ENCODE data around the gene TFPI. TPM values are rescaled to one million over a fixed set of nuclear protein-coding genes. Genes with fewer than 3 reads are reported as not detected.

The TFPI gene
- total RNA-seq, 2 donors from 2014 or later: 33.0 to 34.3 TPM

DNA sequence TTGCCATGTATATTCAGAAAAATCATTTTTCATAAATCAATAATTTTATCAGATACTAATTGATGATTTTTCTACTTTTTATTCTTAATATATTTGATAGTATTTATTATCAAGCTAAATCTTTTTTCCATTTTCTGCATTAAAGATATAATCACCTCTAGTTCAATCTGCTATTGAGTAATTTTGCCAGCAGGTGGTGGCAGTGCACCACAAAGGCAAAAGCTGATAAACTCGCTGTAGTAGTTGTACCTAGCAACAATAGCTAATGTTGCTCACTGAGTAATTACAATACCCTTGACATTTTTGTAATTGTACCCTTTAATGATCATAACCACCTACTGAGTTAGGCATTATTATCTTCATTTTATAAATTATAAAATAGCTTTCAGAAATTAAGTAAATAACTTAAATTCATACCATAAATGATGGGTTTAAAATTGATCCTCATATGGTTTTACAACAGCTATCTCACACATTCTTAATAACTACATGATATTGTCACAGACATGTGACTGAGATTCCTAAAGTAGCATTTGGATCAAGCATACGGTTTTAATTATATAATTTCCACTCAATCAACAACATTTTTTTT, 54.2 kb downstream of the TFPI start:
- TF ChIP-seq, protein P1, sequence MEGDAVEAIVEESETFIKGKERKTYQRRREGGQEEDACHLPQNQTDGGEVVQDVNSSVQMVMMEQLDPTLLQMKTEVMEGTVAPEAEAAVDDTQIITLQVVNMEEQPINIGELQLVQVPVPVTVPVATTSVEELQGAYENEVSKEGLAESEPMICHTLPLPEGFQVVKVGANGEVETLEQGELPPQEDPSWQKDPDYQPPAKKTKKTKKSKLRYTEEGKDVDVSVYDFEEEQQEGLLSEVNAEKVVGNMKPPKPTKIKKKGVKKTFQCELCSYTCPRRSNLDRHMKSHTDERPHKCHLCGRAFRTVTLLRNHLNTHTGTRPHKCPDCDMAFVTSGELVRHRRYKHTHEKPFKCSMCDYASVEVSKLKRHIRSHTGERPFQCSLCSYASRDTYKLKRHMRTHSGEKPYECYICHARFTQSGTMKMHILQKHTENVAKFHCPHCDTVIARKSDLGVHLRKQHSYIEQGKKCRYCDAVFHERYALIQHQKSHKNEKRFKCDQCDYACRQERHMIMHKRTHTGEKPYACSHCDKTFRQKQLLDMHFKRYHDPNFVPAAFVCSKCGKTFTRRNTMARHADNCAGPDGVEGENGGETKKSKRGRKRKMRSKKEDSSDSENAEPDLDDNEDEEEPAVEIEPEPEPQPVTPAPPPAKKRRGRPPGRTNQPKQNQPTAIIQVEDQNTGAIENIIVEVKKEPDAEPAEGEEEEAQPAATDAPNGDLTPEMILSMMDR (conservative IDR thresholded peaks at IDR 0.05): peak; percentile 98
- Mint-ChIP-seq H3K4me3 (no peak overlapping the region), H3K36me3 (ENCODE audit: low read depth) (peaks cover 6% of the 10 kb centered on the region), H3K9me3 (no peaks in the 10 kb centered on the region), H3K27me3 (ENCODE audit: insufficient read depth) (no peaks in the 10 kb centered on the region), H3K27ac (no peak overlapping the region), H3K4me1 (peaks cover 34% of the 10 kb centered on the region)
- H3K27me3 ChIP-seq (ENCODE audit: control insufficient read depth, insufficient read depth, low read length, poor library complexity, severe bottlenecking): no peaks in the 10 kb centered on the region
- no peak overlapping the region for H3K9ac ChIP-seq (ENCODE audit: extremely low read depth, low read length, poor library complexity, severe bottlenecking)
- peaks cover 9% of the 10 kb centered on the region for H3K4me1 ChIP-seq (ENCODE audit: control insufficient read depth, insufficient read depth, low read length)
- peak; percentile 82 for DNase-seq
- H3K36me3 ChIP-seq (ENCODE audit: control insufficient read depth, insufficient read depth, low read length): no peaks in the 10 kb centered on the region
- no peaks in the 10 kb centered on the region for H3K9me3 ChIP-seq (ENCODE audit: control insufficient read depth, low read length)
- no peak overlapping the region for H3K27ac ChIP-seq (ENCODE audit: low read depth, low read length)
- WGBS, 2 experiments (ENCODE audit: insufficient coverage in 1 of 2, insufficient read length in 1 of 2): 23% methylated on average over 2 of the region's 2 CpGs; no CpG with 5 or more reads in 1 of the 2 experiments
- no peak overlapping the region for H3K4me3 ChIP-seq (ENCODE audit: low read length)

DNA sequence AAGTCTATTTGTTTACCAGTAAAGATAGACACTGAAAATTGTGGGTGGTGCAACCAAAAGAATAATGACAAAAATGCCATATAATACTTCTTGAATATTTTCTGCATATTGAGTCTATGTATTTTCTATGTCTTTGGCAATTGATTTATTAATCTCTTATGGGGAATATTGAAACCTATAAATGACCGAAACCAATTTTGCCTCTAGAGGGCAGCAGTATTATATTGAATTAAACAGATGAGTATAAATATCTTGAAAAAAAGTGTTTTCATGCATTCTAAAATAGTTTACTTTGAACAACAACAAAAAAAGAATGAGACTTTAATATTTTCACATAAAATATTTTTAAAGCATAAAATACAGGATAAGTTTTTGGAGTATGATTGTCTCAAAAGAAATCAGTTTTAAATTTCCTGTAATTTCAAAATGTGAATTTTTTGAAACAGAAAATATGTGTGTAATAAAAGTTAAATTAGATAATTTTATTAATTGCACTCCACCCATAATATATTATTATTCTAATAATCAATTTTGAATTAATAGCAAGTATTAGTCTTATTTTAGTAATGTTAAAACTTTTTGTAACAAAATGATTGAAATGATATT, 56.3 kb downstream of the TFPI start:
- Histone ChIP-seq H3K4me3 (ENCODE audit: low read length) (no peak overlapping the region), H3K36me3 (ENCODE audit: control insufficient read depth, insufficient read depth, low read length) (no peaks in the 10 kb centered on the region), H3K4me1 (ENCODE audit: control insufficient read depth, insufficient read depth, low read length) (peaks cover 4% of the 10 kb centered on the region), H3K27ac (ENCODE audit: low read depth, low read length) (no peak overlapping the region), H3K9ac (ENCODE audit: extremely low read depth, low read length, poor library complexity, severe bottlenecking) (no peak overlapping the region), H3K27me3 (ENCODE audit: control insufficient read depth, insufficient read depth, low read length, poor library complexity, severe bottlenecking) (no peaks in the 10 kb centered on the region), H3K9me3 (ENCODE audit: control insufficient read depth, low read length) (peaks cover 16% of the 10 kb centered on the region)
- Mint-ChIP-seq H3K27me3 (ENCODE audit: insufficient read depth) (no peaks in the 10 kb centered on the region), H3K36me3 (ENCODE audit: low read depth) (peaks cover 27% of the 10 kb centered on the region), H3K4me1 (peaks cover 18% of the 10 kb centered on the region), H3K27ac (no peak overlapping the region), H3K4me3 (no peak overlapping the region), H3K9me3 (peaks cover 20% of the 10 kb centered on the region)
- TF ChIP-seq, protein P1 (conservative IDR thresholded peaks at IDR 0.05): peak; percentile 85
- no peak for DNase-seq
- WGBS, 2 experiments (ENCODE audit: insufficient coverage in 1 of 2, insufficient read length in 1 of 2): 63% methylated on average over 1 of the region's 1 CpG; no CpG with 5 or more reads in 1 of the 2 experiments

DNA sequence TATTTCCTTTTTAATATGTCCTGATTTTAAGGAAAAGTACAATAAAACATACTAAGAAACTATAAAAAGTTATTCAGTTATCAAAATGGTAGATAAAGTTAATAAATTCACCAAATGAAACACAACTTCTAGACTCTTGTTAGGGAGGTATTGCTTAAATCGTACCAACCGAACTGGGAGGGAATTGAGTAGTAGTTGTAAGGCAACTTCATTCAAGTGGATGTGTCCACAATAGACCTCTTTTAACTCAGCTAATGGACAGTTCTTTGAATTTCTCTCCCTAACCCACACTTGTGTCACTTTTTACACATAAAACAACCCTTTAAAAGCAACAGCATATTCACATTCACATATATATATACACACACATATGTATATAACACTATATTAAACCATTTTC, 57.1 kb downstream of the TFPI start:
- TF ChIP-seq, protein P1 (conservative IDR thresholded peaks at IDR 0.05): no peak
- Mint-ChIP-seq H3K27me3 (ENCODE audit: insufficient read depth) (no peaks in the 10 kb centered on the region), H3K9me3 (peaks cover 29% of the 10 kb centered on the region), H3K4me3 (no peak overlapping the region), H3K27ac (no peak overlapping the region), H3K4me1 (peaks cover 11% of the 10 kb centered on the region), H3K36me3 (ENCODE audit: low read depth) (peaks cover 34% of the 10 kb centered on the region)
- H3K4me1 ChIP-seq (ENCODE audit: control insufficient read depth, insufficient read depth, low read length): peaks cover 4% of the 10 kb centered on the region
- H3K9me3 ChIP-seq (ENCODE audit: control insufficient read depth, low read length): peaks cover 23% of the 10 kb centered on the region
- WGBS, 2 experiments (ENCODE audit: insufficient coverage in 1 of 2, insufficient read length in 1 of 2): 100% methylated on average over 1 of the region's 2 CpGs; no CpG with 5 or more reads in 1 of the 2 experiments
- no peak overlapping the region for H3K9ac ChIP-seq (ENCODE audit: extremely low read depth, low read length, poor library complexity, severe bottlenecking)
- no peak overlapping the region for H3K27ac ChIP-seq (ENCODE audit: low read depth, low read length)
- no peaks in the 10 kb centered on the region for H3K27me3 ChIP-seq (ENCODE audit: control insufficient read depth, insufficient read depth, low read length, poor library complexity, severe bottlenecking)
- H3K36me3 ChIP-seq (ENCODE audit: control insufficient read depth, insufficient read depth, low read length): no peaks in the 10 kb centered on the region
- no peak overlapping the region for H3K4me3 ChIP-seq (ENCODE audit: low read length)
- DNase-seq: no peak
